ENCODE measurements around the gene PSMC1. TPM values are rescaled to one million over a fixed set of nuclear protein-coding genes. Genes with fewer than 3 reads are reported as not detected.

PSMC1 gene
- total and polyA plus RNA-seq, 10 of the 15 experiments (the other 5 are each of a cell fraction or from before 2014, with no cell fraction given), result 97.4 to 286 (median 209) TPM

DNA sequence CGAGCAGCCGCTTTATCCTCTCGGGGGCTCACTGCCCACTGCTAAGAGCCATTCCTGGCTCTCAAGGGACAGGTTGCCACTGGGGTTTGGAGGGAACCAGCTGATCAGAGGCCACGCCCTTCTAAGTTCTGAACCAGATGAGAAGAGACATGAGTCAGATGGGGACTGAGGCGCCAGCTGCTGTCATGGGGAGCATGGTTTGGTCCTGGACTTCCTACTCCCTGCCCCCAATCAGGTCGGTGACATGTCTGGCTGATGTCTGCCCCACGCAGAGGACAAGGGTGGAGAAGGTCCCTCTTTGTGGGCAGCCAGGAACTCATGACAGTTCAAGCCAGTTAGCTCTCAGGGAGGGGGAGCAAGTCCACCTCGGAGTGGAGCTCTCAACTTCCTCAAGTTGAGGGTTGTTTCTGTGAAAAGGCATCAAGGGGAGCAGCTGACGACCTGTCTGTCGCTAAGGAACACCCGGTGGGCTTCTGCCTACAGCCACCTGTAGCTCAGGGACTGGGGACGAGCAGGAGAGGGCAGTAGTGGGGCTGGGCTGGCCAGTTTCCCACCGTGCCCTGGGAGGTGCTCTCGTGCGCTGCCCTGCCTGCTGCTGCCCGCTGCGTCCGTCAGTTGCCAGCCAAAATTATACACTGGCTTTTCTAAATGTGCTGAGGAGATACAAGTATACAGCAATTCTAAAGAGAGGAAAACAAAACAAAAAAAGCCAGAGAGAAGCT lies 20.5 kb downstream of the PSMC1 start:
- H3K9me3 ChIP-seq (replicated peaks; ENCODE audit: control insufficient read depth, insufficient read depth, low read length), result no peaks in the 10 kb centered on the region
- RAD21 ChIA-PET (ENCODE audit: unreplicated experiment), result no interaction called here
- H3K27ac ChIP-seq (ENCODE audit: control insufficient read depth, insufficient read depth), result no peak overlapping the region
- H4K20me1 ChIP-seq (ENCODE audit: control insufficient read depth, insufficient read depth), result no peaks in the 10 kb centered on the region
- H3K27me3 ChIP-seq (replicated peaks in 1 of 2; ENCODE audit: control insufficient read depth in 2 of 2, insufficient read depth in 2 of 2, low read length in 1 of 2), result no peaks in the 10 kb centered on the region
- CTCF ChIA-PET, result no interaction called here
- no peak for TF ChIP-seq SREBF2 (IDR thresholded peaks at IDR 0.05; ENCODE audit: low read length)
- TF ChIP-seq, protein P1, sequence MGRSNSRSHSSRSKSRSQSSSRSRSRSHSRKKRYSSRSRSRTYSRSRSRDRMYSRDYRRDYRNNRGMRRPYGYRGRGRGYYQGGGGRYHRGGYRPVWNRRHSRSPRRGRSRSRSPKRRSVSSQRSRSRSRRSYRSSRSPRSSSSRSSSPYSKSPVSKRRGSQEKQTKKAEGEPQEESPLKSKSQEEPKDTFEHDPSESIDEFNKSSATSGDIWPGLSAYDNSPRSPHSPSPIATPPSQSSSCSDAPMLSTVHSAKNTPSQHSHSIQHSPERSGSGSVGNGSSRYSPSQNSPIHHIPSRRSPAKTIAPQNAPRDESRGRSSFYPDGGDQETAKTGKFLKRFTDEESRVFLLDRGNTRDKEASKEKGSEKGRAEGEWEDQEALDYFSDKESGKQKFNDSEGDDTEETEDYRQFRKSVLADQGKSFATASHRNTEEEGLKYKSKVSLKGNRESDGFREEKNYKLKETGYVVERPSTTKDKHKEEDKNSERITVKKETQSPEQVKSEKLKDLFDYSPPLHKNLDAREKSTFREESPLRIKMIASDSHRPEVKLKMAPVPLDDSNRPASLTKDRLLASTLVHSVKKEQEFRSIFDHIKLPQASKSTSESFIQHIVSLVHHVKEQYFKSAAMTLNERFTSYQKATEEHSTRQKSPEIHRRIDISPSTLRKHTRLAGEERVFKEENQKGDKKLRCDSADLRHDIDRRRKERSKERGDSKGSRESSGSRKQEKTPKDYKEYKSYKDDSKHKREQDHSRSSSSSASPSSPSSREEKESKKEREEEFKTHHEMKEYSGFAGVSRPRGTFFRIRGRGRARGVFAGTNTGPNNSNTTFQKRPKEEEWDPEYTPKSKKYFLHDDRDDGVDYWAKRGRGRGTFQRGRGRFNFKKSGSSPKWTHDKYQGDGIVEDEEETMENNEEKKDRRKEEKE (IDR thresholded peaks at IDR 0.05), result no peak
- peak; percentile 44; the same call in 1 of the 2 replicates for TF ChIP-seq POLR2A (IDR thresholded peaks at IDR 0.05; ENCODE audit: low read depth, low read length)
- no peak for TF ChIP-seq FOXK2 (IDR thresholded peaks at IDR 0.05)
- H3K4me2 ChIP-seq (ENCODE audit: control insufficient read depth, insufficient read depth), result no peak overlapping the region
- H2AFZ ChIP-seq (ENCODE audit: control insufficient read depth, low read depth, low read length), result no peak overlapping the region
- SMC1A ChIA-PET (ENCODE audit: uncharacterized antibody, unreplicated experiment), result no interaction called here
- intact Hi-C loops (cut with micrococcal nuclease; ENCODE audit: unreplicated experiment) (no loop called here), in situ Hi-C loops (cut with MboI) (no loop called here)
- H3K4me3 ChIP-seq, result no peak overlapping the region
- FAIRE-seq (no peak), ATAC-seq (no peak), DNase-seq (ENCODE audit: low read depth, low spot score) (no peak)
- H3K79me2 ChIP-seq (ENCODE audit: control insufficient read depth, insufficient read depth, low read length), result no peaks in the 10 kb centered on the region
- peaks cover 11 to 16% of the 10 kb centered on the region in 2 experiments for H3K36me3 ChIP-seq (ENCODE audit: control insufficient read depth in 2 of 2, insufficient read depth in 2 of 2, low read length in 1 of 2)
- no peak overlapping the region for H3K9ac ChIP-seq (ENCODE audit: control insufficient read depth, insufficient read depth, low read length)
- POLR2A ChIA-PET, result no interaction called here
- H3K4me1 ChIP-seq (ENCODE audit: control insufficient read depth, insufficient read depth, low read length), result no peaks in the 10 kb centered on the region
- WGBS (ENCODE audit: insufficient coverage, insufficient replicate concordance, low lambda C conversion rate, missing lambda C conversion rate), result 82% methylated on average over 18 of the region's 18 CpGs
- BruUV-seq (replicated peaks), result no TSS peak
